Measurements from ENCODE around the gene PRR19. TPM values are rescaled to one million over a fixed set of nuclear protein-coding genes. Genes with fewer than 3 reads are reported as not detected.

Gene PRR19
- total and polyA plus RNA-seq, 10 of the 15 experiments (the other 5 are each of a cell fraction or from before 2014, with no cell fraction given), result 0.09 to 1.7 (median 0.73) TPM; not detected in 1

DNA sequence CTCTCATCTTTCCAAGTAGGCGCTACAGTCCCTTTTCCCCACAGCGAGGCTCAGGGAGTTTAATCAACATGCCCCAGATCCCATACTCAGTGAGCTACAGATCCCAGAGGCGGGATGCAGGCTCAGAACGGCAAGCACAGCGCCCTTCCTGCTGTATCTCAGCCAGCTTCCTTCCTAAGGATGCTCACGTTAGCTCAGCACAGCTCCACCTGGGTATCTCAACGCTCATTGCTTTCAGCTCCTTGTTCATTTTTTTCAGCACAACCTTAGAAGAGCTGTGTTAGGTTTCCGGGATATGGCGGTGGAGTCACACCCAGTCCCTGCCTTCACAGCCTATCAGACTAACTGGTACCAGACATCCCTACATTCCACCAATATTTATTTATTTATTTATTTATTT is 20.4 kb downstream of the PRR19 start:
- no peak for TF ChIP-seq IRF4 (IDR thresholded peaks at IDR 0.05; ENCODE audit: low read depth, low read length)
- no peak for TF ChIP-seq PAX5 (IDR thresholded peaks at IDR 0.05; ENCODE audit: borderline replicate concordance, low read depth, low read length)
- TF ChIP-seq, protein P1, sequence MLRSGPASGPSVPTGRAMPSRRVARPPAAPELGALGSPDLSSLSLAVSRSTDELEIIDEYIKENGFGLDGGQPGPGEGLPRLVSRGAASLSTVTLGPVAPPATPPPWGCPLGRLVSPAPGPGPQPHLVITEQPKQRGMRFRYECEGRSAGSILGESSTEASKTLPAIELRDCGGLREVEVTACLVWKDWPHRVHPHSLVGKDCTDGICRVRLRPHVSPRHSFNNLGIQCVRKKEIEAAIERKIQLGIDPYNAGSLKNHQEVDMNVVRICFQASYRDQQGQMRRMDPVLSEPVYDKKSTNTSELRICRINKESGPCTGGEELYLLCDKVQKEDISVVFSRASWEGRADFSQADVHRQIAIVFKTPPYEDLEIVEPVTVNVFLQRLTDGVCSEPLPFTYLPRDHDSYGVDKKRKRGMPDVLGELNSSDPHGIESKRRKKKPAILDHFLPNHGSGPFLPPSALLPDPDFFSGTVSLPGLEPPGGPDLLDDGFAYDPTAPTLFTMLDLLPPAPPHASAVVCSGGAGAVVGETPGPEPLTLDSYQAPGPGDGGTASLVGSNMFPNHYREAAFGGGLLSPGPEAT (IDR thresholded peaks at IDR 0.05; ENCODE audit: low read depth), result no peak
- TF ChIP-seq, protein P2, sequence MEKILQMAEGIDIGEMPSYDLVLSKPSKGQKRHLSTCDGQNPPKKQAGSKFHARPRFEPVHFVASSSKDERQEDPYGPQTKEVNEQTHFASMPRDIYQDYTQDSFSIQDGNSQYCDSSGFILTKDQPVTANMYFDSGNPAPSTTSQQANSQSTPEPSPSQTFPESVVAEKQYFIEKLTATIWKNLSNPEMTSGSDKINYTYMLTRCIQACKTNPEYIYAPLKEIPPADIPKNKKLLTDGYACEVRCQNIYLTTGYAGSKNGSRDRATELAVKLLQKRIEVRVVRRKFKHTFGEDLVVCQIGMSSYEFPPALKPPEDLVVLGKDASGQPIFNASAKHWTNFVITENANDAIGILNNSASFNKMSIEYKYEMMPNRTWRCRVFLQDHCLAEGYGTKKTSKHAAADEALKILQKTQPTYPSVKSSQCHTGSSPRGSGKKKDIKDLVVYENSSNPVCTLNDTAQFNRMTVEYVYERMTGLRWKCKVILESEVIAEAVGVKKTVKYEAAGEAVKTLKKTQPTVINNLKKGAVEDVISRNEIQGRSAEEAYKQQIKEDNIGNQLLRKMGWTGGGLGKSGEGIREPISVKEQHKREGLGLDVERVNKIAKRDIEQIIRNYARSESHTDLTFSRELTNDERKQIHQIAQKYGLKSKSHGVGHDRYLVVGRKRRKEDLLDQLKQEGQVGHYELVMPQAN (conservative IDR thresholded peaks at IDR 0.05), result no peak
- TF ChIP-seq ESRRA (IDR thresholded peaks at IDR 0.05; ENCODE audit: low read length), result no peak
- no peak for TF ChIP-seq TAF1 (IDR thresholded peaks at IDR 0.05; ENCODE audit: borderline replicate concordance, low read depth, low read length)
- no peak for TF ChIP-seq RAD21 (IDR thresholded peaks at IDR 0.05; ENCODE audit: insufficient read depth, low read depth, low read length)
- TF ChIP-seq MYB (IDR thresholded peaks at IDR 0.05; ENCODE audit: borderline replicate concordance, low read depth, low read length), result no peak
- no peak for TF ChIP-seq NFIC (IDR thresholded peaks at IDR 0.05; ENCODE audit: low read depth, low read length)
- TF ChIP-seq BMI1 (IDR thresholded peaks at IDR 0.05; ENCODE audit: borderline replicate concordance), result no peak
- TF ChIP-seq NR2F1 (conservative IDR thresholded peaks at IDR 0.05), result no peak
- no peak for TF ChIP-seq CBX3 (IDR thresholded peaks at IDR 0.05; ENCODE audit: borderline replicate concordance, low read depth)
- no peak for TF ChIP-seq SP1 (IDR thresholded peaks at IDR 0.05; ENCODE audit: low read depth, low read length)
- Histone ChIP-seq H2AFZ (ENCODE audit: control insufficient read depth, low read depth, low read length) (no peak overlapping the region), H3K9ac (ENCODE audit: control insufficient read depth, insufficient read depth, low read length) (no peak overlapping the region), H3K79me2 (ENCODE audit: control insufficient read depth, insufficient read depth, low read length) (peaks cover 13% of the 10 kb centered on the region), H3K27me3 (replicated peaks in 1 of 2; ENCODE audit: control insufficient read depth in 2 of 2, insufficient read depth in 2 of 2, low read length in 1 of 2) (peaks cover 3 to 4% of the 10 kb centered on the region in 2 experiments; a peak in 2 of 4 replicates), H3K36me3 (ENCODE audit: control insufficient read depth in 2 of 2, insufficient read depth in 2 of 2, low read length in 1 of 2) (no peaks in the 10 kb centered on the region), H3K4me2 (ENCODE audit: control insufficient read depth, insufficient read depth) (no peak overlapping the region), H3K4me1 (ENCODE audit: control insufficient read depth, insufficient read depth, low read length) (peaks cover 11% of the 10 kb centered on the region), H3K4me3 (no peak overlapping the region), H3K27ac (ENCODE audit: control insufficient read depth, insufficient read depth) (no peak overlapping the region), H3K9me3 (replicated peaks; ENCODE audit: control insufficient read depth, insufficient read depth, low read length) (no peaks in the 10 kb centered on the region), H4K20me1 (ENCODE audit: control insufficient read depth, insufficient read depth) (no peaks in the 10 kb centered on the region)
- FAIRE-seq, result no peak
- CTCF ChIA-PET, result interaction anchor here (0.9 to 2.3 kb wide), 5 partner anchors 24 to 214 kb away, joined by 3 to 6 read pairs (median 3); no protein-coding TSS in a partner anchor
- BruUV-seq (replicated peaks), result no TSS peak
- no peak for DNase-seq (ENCODE audit: low read depth, low spot score)
- in situ Hi-C loops (cut with MboI), result no loop called here
- no peak for ATAC-seq
- RAD21 ChIA-PET (ENCODE audit: unreplicated experiment), result no interaction called here
- SMC1A ChIA-PET (ENCODE audit: uncharacterized antibody, unreplicated experiment), result interaction anchor here (1.0 kb wide), 1 partner anchor 79 kb away, joined by 3 read pairs; no protein-coding TSS in a partner anchor
- intact Hi-C loops (cut with micrococcal nuclease; ENCODE audit: unreplicated experiment), result loop anchor here (10.0 kb wide), 1 partner anchor 218 kb away; no protein-coding TSS in a partner anchor
- WGBS (ENCODE audit: insufficient coverage, insufficient replicate concordance, low lambda C conversion rate, missing lambda C conversion rate), result 68% methylated on average over 9 of the region's 9 CpGs
- POLR2A ChIA-PET, result interaction anchor here (0.6 kb wide), 1 partner anchor 110 kb away, joined by 3 read pairs; no protein-coding TSS in a partner anchor

Data from GM12878 (cell line).